Spleen (tissue), 7 donors: ENCODE data around the gene ECSCR.

Experiments
- POLR2A ChIP-seq, 3 donors: fragments of 450-650 bp; IDR thresholded peaks; one replicate each; pipeline ENCODE4 v1.5.1; 2017; ENCODE audit warnings: antibody characterized with exemption in 3 of 3, mild to moderate bottlenecking in 1 of 3
- POLR2AphosphoS5 ChIP-seq, 3 donors: sonication (generic); formaldehyde crosslinking; IDR thresholded peaks; one replicate each; pipeline ENCODE4 v1.5.1; 2017; ENCODE audit warnings: antibody characterized with exemption in 3 of 3
- TF ChIP-seq, protein P1 (sequence below), 11 experiments: fragments of 200-600 bp in 7 of 11; fragments of 450-650 bp in 4 of 11; sonication (generic) in 4 of 11; IDR thresholded peaks in 8 of 11; conservative IDR thresholded peaks in 3 of 11; 1 replicate in 7 of 11; 2 replicates in 4 of 11; pipeline versions ENCODE4 v1.4.0 to v1.8.0; 2016 to 2021; ENCODE audit warnings: antibody characterized with exemption in 11 of 11, inconsistent platforms in 4 of 11, mild to moderate bottlenecking in 1 of 11
- donor health status: DM: no; HTN: no; CAD: no; lungs with moderate emphysema.
- donor health status: DM: no; HTN: no; CAD: no.
- donor health status: DM: no; HTN: no; CAD: no.

DNA sequence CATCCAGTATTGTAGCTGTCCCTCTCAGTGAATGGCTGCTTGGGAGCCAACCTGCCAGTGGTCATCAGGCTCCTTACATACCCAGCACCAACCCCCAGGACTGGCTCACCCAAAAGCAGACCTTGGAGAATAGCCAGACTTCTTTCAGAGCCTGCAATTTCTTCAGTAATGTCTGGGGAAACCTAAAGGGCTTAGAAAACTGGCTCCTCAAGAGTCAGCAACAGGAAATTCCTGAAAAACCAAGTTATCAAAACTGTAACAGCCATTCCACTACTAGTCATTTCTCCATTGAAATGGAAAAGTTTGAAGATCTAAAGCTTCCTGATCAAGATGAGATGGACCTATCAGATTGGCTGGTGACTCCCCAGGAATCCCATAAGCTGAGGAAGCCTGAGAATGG lies 32.3 kb upstream of the ECSCR start:
- TF ChIP-seq, protein P1, sequence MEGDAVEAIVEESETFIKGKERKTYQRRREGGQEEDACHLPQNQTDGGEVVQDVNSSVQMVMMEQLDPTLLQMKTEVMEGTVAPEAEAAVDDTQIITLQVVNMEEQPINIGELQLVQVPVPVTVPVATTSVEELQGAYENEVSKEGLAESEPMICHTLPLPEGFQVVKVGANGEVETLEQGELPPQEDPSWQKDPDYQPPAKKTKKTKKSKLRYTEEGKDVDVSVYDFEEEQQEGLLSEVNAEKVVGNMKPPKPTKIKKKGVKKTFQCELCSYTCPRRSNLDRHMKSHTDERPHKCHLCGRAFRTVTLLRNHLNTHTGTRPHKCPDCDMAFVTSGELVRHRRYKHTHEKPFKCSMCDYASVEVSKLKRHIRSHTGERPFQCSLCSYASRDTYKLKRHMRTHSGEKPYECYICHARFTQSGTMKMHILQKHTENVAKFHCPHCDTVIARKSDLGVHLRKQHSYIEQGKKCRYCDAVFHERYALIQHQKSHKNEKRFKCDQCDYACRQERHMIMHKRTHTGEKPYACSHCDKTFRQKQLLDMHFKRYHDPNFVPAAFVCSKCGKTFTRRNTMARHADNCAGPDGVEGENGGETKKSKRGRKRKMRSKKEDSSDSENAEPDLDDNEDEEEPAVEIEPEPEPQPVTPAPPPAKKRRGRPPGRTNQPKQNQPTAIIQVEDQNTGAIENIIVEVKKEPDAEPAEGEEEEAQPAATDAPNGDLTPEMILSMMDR (IDR thresholded peaks at IDR 0.05 in 8 of 11, conservative IDR thresholded peaks at IDR 0.05 in 3 of 11): no peak
- TF ChIP-seq POLR2A (IDR thresholded peaks at IDR 0.05): no peak
- no peak for TF ChIP-seq POLR2AphosphoS5 (IDR thresholded peaks at IDR 0.05)
